Activated CD8-positive, alpha-beta memory T cell treated with anti-CD3 and anti-CD28 coated beads, Interleukin-2, amount 50 U/mL, for 24 hours (primary cell): ENCODE results near the gene SFI1.
"Not testable (repeated sequence)": the region's sequence is repeated elsewhere in the genome, so short reads cannot be mapped to it uniquely, and the experiment has no call there.

Experiments
- DNase-seq: peaks from one replicate; pipeline ENCODE4 v3.0.0-alpha.2; 2020; ENCODE audit errors: extremely low read depth

SFI1 gene

DNA sequence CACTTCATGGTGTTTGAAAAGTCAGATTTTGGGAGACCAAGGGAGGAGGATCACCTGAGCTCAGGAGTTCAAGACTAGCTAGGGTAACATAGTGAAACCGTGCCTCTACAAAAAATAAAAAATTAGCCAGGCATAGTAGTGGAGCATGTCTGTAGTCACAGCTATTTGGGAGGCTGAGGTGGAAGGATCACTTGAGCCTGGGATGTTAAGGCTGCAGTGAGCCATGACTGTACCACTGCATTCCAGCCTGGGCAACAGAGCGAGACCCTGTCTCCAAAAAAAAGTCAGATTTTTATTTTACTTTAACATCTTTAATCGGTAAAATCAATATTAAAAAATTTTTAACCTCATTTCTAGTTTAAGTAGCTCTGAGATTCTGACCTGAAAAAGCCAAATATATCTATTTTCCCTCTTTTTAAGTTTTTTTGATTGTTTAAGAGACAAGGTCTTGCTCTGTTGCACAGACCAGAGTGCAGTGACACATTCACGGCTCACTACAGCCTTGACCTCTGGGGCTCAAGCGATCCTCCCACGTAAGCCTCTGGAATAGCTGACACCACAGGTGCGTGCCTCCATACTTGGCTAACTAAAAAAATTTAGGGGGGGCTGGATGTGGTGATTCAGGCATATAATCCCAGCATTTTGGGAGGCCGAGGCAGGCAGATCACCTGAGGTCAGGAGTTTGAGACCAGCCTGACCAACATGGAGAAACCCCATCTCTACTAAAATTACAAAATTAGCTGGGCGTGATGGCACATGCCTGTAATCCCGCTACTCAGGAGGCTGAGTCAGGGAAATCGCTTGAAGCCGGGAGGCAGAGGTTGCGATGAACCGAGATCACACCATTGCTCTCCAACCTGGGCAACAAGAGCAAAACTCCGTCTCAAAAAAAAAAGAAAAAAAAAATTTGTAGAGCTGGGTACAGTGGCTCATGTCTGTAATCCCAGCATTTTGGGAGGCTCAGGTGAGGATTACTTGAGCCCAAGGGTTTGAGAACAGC is 48.4 kb downstream of the SFI1 start:
- no peak for DNase-seq

DNA sequence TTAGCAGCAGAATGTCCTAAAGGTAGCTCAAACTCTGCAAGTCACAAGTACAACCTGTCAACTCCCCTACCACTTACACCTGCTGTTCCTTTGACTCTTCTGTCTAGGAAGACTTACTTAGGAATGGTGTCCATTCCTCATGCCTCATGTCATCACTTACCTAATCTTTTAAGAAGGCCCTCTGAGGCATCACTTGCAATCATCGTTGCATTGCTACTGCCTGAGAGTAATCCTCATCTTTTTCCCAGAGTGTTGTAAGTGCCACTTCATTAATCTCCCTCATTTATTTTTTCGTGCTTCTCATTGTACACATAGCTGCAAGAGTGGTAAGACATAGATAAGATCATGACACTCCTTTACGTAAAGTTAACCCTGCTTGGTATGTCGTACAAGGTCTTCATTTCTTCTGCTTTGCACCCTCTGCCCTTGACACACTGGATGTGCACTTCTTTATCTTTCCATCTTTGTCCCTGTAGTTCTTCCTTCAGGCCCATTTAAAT is 54.6 kb downstream of the SFI1 start:
- no peak for DNase-seq

DNA sequence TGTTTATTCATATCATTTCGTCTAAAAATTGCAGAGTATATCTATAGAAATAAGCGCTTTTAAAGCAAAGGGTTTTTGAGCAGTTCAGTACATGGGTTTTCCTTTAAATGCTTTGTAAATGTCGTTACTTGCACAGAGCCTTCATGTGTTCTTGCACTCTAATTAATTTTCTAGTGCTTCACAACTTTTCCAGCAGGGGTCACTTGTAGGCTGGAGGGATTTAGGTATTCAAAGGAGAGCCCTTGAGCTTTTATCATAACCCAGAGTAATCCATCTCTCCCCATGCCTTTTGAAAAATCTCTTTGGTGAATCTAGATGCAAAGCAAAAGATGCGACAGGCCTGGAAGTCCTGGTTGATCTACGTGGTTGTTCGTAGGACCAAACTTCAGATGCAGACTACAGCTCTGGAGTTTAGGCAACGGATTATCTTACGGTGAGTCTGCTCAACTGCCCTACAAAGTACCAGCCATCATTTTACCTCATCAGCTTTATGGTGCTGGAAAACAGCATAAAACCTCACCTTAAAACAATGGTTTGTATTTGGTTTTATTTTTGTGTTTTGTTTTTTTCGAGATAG is 60.4 kb downstream of the SFI1 start:
- DNase-seq = no peak

DNA sequence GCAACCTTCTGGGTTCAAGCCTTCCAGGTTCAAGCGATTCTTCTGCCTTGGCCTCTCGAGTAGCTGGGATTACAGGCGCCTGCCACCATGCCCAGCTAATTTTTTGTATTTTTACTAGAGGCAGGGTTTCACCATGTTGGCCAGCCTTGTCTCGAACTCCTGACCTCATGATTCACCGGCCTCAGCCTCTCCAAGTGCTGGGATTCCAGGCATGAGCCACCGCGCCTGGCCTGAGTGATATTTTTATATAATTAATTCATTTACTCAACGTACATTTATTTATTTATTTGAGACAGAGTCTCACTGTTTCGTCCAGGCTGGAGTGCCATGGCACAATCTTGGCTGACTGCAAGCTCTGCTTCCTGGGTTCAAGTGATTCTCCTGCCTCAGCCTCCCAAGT is 62.2 kb downstream of the SFI1 start:
- not testable (repeated sequence) for DNase-seq

DNA sequence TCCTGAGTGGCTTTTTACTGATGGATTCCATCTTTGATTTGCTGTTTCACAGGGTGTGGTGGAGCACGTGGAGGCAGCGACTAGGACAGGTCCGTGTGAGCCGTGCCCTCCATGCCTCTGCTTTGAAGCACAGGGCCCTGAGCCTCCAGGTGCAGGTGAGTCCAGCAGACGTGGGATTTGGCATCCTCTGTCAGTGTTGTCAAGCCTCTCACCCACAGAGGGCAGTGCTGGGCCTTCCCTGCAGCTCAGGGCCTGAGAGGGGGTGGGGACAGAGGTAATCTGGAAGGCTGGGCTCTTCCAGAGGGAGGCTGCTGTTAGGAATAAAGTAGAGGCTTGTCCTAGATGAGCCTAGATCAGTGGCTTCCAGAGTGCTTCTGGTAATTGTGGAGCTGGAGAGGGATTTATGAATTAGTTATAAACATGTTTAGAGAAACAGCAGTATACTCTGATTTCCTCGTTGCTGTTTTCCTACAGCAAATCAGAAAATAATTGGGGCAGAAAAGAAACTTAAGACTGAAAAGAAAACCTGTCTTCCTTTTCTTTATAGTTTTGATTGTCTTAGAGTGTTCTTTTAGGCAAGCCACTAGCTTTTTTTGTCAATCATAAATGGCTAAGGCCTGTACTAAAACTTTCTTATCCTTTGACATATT is 65.0 kb downstream of the SFI1 start:
- DNase-seq = no peak

DNA sequence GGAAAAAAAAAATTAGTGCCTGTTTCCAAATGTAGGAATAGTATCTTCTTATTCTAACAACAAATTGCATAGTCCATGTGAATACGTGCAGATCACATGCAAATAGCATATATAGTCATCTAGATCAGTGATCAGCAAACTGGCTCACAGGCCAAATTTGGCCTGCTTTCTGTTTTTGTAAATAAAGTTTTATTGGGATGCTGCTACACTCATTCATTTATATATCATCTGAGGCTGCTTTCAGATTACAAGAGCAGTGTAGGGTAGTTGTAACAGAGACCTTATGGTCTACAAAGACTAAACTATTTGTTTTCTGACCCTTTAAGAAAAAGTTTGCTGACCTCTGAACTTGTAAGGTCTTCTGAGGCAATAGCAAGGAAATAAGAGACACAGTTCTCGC is 65.6 kb downstream of the SFI1 start:
- no peak for DNase-seq

DNA sequence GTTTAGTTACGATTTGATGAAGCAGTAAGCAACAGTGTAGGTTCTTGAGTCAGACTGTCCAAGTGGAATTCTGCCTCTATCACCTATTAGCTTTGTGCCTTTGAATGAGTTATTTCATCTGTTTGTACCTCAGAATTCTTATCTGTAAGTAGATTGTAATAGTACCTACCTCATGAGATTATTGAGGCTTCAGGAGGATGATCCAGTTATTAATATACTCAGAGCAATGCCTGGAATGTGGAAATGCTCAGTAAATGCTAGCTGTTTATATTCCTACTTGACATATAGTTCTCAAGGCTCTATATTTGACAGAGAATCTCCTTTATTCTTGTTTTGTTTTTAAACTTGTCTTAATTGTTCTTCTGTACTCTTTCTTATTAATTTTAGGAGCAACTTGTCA is 70.1 kb downstream of the SFI1 start:
- no peak for DNase-seq

DNA sequence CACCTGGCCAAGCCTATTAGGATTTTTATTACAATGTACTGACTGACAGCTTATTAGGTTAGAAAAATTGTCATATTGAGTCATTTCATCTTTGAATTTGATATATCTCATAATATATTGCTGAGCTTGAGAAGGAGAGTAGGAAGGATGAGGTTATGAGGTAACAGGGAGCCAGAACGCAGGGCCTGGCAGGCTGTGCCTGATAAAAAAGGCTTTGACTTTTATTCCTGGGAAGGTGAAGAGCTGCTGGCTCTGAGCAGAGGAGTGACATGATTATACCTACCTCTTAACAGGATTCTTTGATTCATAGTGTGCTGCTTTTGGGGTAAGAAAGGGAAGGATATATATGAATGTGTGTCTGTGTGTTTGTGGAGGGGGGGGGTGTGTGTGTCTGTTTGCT is 70.9 kb downstream of the SFI1 start:
- DNase-seq = no peak

DNA sequence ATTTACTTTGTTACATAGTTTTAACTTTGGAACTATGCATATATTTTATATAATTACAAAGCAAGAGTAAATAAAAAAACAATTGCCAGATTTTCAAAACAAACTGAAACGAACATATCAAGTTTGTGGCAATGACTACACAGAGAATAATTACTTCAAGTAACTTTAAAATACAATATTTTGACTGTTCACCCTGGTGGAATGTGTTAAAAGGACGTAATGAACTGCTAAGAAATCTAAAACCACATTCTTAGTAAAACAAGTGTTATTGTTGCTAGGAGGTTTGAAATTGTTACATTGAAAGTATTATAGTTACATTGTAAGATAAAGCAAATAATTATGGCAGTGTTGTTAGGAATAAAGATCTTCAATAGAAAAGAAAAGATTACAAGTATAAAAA is 71.4 kb downstream of the SFI1 start:
- no peak for DNase-seq

DNA sequence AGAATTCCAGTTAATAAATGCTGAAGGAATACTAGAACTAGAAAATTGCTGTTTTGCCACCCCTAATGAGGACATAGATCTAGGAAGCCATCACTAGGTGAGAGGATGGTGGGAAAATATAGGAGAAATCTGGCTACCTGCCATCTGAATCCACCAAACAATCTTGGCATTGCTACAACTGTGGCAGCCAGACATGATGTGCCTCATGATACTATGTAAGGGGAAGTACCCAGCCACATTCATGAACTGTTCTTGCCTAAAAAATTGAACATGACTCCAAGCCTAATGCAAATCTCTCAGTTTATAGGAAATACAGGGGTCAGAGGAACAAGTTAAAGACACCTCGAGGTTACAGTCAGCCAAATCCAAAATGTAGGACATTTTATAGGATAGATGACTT is 72.8 kb downstream of the SFI1 start:
- DNase-seq = no peak

DNA sequence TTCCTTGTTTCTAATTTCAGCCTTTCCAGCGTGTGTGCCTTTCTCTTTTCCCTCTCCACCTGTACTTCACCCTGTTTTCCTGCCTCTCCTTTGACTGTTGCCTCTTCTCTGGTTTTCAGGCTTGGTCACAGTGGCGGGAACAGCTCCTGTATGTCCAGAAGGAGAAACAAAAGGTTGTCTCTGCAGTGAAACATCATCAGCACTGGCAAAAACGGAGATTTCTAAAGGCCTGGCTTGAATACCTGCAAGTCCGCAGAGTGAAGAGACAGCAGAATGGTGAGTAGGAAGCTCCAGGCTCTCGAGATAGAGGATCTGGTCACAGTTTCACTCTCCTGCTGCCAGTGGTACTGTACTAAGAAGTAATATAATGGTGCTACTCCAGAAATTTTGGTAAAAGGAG is 76.6 kb downstream of the SFI1 start:
- no peak for DNase-seq

DNA sequence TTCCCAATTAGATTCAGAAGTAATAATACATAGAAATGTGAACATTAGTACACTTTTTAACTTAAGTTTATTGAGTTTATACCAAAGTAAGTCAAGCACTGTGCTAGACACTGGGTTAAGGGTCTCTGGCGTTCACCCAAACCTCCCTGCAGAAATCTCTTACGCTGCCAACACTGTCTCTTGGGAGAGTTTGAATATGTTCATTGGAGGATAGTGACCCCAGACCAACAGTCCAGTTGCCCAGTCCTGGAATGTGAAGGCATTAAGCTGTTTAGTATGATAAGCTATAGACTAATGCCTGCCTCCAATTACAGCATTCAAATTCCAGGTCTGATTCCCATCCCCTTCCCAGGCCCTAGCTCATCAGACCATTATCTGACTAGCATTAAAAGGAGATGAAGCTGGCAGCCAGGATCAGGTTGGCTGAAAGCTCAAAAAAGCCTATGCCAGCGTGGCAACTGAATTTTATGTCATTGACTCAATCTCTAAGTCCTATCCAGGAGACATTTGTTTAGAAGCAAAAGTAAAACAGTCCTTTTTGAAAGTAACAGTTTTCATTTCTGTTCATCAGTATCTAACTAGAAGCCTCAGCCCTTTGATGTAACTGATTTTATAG is 77.8 kb downstream of the SFI1 start:
- no peak for DNase-seq

DNA sequence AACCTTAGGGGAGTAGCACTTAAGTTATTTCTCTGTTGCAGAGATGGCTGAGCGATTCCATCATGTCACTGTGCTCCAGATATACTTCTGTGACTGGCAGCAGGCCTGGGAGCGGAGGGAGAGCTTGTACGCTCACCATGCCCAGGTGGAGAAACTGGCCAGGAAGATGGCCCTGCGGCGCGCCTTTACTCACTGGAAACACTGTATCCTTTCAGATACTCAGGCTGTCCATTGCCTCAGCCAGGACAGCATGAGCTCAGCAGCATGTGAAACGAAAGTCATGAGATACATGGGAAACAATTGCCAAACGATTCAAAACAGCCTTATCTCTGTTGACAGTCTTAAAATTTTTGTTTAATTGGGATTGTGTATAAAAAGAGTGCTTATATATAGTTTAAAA is 78.9 kb downstream of the SFI1 start:
- no peak for DNase-seq

DNA sequence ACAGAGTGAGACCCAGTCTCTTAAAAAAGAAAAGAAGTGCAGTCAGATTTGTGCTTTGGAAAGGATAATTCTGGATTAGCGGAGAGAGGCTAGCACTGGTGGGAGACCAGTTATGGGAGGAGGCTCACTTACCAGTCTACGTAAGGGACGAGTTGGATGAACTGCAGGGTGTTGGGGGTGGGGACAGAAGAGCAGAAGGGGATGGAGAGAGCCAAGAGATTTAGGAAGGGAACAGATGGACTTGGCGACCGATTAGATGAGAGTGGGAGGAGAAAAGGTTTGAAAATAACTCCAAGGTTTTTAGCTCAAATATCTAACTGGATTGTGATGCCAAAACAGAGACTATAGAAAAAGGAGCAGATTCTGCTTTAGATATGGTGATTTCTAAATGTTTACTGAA is 81.4 kb downstream of the SFI1 start:
- no peak for DNase-seq

DNA sequence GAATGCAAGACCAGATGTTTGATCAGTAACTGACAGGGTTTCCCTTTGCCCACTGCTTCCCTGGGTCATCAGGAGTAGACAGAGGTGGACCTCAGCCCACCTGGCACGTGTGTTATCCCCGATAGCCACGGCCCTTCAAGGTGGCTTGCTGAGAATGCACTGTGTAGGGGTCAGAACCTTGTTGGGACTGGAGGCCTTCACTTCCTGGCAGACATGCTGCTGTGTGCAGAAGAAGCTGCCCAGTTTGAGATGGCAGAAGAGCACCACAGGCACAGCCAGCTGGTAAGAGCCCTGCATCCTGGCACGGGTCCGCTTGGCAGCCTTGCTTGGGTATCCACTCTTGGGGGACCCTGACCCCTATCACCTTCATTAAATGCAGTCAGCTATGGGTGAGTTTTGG is 81.8 kb downstream of the SFI1 start:
- DNase-seq = no peak

DNA sequence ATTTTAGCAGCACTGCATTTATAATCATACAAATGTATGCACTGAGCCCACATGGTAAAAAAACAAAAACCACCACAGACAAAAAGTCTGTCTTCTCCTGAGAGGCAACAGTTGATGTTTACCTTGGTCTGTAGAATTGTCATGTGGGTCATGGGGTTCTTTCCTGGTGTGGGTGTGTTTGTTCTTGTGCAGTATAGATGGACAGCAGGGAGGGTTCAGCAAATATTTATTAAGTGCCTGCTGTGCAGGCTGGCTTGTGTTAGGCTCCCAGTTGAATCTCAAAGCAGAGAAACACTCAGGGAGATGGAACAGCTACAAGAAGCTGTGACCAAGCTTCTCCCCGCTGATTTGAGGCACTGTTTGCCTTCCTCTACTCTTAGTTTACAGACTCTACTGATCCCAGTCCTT is 83.5 kb downstream of the SFI1 start:
- DNase-seq = no peak

DNA sequence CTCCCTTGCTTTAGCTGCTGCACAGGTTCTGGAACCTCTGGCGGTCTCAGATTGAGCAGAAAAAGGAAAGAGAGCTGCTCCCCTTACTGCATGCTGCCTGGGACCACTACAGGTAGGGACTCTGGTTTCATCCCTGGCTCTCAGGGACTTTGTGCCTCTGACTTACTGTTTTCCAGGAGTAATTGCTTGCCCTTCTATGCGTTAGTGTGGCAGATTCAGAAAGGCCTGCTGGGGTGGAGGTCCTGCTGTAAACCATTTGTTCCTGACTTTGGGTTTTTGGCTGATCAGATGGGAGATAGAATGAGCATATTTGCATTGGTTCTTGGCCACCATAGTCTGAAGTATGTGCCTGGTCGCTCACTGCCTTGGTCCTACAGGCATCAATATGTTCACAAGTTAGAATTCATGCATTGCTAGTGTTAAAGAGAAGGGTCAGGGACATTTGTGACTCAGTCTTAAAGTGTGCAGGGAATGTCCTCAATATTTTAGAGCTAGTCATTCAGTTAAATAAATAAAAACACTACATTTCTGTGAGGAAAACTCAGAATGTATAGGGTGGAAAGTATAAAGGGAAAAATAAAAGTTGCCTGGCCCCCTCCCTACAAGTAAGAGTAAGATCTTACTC is 87.6 kb downstream of the SFI1 start:
- no peak for DNase-seq

DNA sequence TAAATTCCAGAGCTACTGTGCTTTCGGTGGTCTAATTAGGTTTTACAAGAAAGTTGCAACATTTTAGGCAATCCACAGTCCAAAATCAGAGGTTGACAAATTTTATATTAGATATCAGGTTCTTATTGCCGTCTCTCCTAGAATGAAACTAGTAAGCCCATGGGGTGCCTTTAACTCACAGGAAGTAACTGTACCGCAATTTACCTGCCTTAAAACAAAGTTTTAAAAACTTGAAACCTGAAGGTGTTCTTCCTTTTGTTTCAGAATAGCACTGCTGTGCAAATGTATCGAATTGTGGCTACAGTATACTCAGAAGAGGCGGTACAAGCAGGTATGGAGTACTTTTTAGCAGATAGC is 88.4 kb downstream of the SFI1 start:
- DNase-seq = no peak

DNA sequence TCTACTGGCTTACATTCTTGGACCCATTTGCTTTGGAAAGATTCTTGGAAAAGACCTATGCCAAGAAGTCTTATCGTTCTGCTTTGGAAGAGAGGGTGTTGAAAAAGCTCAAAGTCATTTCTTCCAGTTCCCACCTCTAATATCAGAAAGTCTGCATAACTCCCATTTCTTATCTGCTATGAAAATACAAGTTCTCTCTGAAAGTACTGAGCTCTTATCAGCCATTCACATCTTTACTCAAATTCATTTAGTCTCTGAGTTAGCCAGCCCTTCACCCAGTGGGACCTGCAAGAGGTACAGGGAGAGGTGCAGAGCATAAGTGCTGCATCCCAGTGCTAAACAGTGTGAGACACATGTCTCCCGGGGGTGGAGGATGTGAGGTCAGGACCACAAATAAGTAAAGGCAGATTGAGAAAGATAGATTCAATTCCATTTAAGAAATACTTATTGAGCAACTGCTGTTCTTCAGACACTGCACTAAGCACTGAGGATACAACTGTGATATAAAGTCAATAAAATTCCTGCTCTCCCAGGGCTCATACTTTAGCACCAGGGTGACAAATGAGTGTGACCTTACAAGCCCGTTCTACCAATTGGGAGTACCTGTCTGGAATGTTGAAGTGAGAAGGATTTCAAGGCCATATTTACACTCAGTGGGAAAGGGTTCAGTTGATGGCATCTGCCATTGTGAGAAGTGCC is 89.0 kb downstream of the SFI1 start:
- no peak for DNase-seq

DNA sequence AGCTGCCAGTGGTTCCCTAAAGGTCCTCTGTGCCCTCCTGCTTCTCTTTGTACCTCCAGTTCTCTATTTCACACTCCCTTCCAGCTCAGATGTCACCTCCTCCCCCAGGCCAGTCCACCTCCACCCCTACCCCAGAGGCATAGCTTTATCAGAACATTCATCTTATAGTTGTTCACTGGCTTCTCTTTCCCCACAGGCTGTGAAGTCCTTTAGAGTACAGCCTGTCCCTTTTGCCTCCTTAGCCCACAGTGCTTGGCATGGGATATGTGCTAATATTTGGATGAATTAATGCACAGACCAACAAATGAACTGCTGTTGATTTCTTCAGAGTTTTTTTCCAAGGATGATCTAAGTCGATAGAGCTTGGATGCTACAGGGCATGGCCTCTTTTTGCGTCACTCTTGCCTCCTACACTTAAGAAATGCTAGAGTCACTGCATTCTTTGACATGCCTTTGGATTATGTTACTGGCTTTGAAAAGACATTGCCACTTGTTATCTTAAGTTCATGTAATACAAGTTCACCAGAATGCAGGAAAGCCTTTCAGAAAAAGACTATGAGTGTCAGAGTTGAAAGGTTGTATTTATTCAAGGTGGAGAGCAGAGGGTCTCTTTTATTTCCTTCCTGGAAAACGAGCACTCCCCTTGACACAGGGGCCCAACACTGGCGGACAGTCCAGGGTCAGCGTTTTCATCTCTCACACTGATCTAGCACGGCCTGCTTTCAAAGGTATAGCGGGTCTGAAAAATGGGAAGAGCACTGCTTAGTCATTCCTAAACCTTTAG is 90.0 kb downstream of the SFI1 start:
- DNase-seq = no peak
